B cell (primary cell): ENCODE data around the gene NOC4L.

Experiments
- EZH2 ChIP-seq: IDR thresholded peaks from 2 replicates; pipeline ENCODE4 v1.6.1; 2012; ENCODE audit warnings: borderline replicate concordance, low read depth, mild to moderate bottlenecking, moderate library complexity, low read length; ENCODE audit not compliant: insufficient read depth, poor library complexity, severe bottlenecking
- TF ChIP-seq, protein P1 (sequence below): fragments of 200-600 bp; IDR thresholded peaks from one replicate; pipeline ENCODE4 v1.8.0; 2022; ENCODE audit warnings: antibody characterized with exemption, mild to moderate bottlenecking

DNA sequence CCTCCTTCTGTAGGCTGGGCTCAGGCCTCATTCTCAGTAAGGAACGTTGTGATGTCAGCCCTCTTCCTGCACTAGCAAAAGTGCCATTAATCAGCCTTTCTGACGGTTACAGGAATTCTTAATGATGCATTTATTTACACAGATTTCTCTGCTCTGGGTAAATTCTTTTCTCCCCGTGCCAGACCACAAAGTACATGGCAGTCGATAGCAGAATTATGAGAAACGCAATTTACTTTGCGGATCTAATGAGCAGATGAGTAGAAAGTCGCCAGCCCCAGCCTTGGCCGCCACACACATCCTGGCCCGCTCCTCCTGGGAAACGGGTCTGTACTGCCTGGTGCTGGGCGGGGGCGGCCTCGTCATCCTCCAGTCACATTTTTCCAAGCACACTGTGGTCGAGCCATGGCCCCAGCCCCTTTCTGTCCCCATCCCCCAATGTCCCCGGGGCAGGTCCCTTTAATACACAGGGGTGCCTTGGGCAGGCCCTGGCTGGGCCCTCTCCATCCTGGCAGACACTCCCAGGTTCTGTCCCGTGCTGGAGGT is 25.9 kb downstream of the NOC4L start:
- TF ChIP-seq EZH2: no peak
- TF ChIP-seq, protein P1, sequence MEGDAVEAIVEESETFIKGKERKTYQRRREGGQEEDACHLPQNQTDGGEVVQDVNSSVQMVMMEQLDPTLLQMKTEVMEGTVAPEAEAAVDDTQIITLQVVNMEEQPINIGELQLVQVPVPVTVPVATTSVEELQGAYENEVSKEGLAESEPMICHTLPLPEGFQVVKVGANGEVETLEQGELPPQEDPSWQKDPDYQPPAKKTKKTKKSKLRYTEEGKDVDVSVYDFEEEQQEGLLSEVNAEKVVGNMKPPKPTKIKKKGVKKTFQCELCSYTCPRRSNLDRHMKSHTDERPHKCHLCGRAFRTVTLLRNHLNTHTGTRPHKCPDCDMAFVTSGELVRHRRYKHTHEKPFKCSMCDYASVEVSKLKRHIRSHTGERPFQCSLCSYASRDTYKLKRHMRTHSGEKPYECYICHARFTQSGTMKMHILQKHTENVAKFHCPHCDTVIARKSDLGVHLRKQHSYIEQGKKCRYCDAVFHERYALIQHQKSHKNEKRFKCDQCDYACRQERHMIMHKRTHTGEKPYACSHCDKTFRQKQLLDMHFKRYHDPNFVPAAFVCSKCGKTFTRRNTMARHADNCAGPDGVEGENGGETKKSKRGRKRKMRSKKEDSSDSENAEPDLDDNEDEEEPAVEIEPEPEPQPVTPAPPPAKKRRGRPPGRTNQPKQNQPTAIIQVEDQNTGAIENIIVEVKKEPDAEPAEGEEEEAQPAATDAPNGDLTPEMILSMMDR: no peak
